ENCODE measurements around the gene RBM22.

DNA sequence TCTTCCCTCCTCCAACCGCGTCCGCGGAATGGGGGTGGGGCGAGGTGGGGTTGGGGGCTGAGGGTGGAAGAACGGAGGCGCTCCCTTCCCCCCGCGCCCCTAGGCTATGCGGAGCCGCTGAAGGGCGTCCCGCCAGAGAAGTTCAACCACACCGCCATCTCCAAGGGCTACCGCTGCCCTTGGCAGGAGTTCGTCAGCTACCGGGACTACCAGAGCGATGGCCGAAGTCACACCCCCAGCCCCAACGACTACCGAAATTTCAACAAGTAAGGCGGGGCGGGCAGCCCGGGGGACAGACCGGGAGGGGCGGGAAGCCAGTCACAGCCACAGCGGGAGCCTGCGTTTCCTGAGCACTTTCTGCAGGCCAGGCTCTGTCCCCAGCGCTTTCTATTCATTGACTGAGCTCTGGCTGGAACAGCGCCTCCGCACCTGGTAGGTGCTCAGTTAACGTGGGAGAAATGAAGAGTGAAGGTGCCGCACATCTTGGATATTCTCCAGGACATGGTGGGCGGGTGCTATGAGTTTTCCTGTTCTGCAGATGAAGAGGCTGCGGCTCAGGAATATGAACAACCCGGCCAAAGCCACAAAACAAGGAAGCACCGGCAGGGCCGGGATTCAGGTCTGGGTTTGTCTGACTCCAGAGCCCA lies 28.5 kb downstream of the RBM22 start:
- TF ChIP-seq, protein P1, sequence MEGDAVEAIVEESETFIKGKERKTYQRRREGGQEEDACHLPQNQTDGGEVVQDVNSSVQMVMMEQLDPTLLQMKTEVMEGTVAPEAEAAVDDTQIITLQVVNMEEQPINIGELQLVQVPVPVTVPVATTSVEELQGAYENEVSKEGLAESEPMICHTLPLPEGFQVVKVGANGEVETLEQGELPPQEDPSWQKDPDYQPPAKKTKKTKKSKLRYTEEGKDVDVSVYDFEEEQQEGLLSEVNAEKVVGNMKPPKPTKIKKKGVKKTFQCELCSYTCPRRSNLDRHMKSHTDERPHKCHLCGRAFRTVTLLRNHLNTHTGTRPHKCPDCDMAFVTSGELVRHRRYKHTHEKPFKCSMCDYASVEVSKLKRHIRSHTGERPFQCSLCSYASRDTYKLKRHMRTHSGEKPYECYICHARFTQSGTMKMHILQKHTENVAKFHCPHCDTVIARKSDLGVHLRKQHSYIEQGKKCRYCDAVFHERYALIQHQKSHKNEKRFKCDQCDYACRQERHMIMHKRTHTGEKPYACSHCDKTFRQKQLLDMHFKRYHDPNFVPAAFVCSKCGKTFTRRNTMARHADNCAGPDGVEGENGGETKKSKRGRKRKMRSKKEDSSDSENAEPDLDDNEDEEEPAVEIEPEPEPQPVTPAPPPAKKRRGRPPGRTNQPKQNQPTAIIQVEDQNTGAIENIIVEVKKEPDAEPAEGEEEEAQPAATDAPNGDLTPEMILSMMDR (conservative IDR thresholded peaks at IDR 0.05; ENCODE audit: low read length) = no peak
- no peak for TF ChIP-seq EZH2phosphoT487 (IDR thresholded peaks at IDR 0.05; ENCODE audit: borderline replicate concordance)

All from Loucy (cell line).